ENCODE results near the gene TRIML2.
"Not testable (repeated sequence)": the region's sequence is repeated elsewhere in the genome, so short reads cannot be mapped to it uniquely, and the experiment has no call there.

The TRIML2 gene

DNA sequence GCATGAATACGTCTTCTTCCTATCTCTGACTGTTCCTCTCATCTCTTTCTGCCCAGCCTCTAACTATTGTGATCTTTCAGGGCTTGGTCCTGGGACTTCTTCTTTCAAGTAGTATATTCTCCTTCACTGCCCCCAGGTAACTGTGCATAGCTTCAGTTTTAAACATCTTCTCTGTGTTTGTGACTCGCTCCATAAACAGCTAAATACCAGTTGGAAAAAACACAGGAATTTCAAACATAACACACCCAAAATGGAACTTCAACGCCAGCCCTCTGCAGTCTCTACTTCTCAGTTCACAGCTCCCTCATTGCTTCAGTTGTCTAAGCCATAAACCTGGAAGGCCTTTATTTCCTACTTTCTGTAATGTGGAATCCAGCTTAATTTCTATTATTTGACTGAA lies 16.6 kb downstream of the TRIML2 start:
- DNase-seq: no peak

DNA sequence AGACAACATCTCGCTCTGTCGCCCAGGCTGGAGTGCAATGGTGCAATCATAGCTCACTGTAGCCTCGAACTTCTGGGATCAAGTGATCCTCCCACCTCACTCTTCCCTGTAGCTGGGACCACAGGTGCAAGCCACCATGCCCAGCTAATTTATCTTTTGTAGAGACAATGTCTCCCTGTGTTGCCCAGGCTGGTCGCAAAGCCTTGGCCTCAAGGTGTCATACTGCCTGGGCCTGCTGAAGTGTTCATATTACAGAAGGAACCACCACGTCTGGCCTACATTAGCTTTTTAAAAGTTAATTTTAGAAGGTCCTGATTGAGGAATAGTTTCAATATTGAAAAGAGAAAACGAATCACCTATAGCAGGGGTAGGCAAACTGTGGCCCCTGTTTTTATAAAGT lies 22.5 kb downstream of the TRIML2 start:
- no peak for DNase-seq

DNA sequence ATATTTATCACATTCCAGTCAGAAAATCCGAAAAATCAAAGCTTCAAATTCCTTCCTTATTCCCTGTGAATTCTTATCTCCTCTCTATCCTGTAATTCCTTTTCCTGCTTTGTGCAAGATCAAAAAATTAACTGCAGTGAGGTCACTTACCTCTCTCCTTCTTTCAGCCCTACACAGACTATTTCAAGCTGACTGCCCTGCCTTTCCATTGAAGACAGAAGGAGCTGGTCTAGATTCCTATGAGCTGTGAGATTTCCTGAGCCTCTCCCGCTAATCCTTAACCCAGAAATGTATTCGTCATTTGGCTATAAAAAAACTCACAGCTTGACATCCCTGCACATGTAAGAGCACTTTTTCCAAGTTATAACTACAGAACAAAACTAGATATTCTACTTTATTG lies 26.6 kb downstream of the TRIML2 start:
- no peak for DNase-seq

DNA sequence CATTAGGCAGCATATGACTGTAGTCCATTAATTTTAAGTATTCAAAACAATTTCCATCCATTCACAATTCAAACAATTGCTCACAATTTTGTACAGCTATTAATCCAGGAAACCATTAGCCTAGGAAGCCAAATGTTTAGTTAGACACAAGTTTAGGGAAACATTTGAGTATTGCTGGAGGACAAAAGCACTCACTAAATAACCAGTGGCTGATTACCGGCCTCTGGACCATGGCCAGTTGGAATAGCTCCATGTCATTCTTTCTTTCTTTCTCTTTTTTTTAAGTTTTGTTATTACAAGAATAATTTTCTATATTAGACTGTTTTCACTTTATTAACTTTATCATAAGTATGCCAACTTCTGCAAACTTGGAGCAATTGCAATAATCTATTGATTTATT lies 31.3 kb downstream of the TRIML2 start:
- no peak for DNase-seq

DNA sequence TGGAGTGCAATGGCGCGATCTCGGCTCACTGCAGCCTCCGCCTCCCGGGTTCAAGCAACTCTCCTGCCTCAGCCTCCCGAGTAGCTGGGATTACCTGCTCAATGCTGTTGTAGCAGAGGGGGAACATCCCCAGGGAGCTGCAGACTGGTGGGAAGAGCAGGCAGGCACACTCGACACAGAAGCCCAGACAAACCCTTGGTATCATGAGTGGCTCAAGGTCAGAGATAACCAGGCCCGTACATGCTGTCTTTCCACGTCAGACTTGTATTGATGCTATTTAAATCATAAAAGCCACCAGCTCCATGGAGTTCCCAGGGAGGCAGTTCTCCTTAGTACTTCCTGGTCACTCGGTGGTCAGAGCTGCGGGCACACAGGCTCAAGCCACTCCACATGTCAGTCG lies 33.2 kb downstream of the TRIML2 start:
- DNase-seq: no peak

DNA sequence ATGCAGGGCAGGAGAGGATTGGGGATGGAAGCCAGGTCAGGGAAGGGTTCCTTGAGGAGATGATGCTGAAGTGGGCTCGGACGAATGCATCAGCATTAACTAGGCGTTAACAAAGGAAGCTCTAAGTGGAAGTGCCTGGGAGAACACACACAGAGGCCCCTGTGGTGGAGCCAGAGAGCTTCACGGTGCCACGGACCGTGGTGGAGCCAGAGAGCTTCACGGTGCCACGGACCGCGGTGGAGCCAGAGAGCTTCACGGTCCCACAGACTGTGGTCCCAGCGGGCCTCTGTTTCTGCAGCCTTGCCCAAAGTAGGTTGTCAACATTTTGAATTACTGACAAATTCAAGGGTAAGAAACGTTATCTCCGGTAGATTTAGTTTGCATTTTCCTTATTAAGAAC lies 48.3 kb downstream of the TRIML2 start:
- no peak for DNase-seq

DNA sequence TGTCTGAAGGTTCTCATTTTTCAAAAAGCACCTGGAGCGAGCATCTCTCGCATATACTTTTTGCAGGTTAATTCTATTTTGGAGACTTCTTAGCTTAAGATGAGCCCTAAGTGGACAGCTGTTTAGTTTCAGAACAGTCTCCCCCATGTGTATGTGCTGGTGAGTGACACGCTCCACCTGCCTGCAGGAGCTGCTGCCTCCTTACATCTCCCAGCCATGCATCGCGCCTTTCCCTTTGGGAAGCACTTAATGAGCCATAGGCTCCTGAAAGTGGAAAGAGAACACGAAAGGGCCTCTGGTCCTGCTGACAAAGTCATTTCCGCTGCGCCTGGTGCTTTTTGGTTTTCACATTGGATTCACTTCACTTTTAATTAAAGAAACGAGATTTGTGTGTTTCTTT lies 56.1 kb downstream of the TRIML2 start:
- DNase-seq: no peak

DNA sequence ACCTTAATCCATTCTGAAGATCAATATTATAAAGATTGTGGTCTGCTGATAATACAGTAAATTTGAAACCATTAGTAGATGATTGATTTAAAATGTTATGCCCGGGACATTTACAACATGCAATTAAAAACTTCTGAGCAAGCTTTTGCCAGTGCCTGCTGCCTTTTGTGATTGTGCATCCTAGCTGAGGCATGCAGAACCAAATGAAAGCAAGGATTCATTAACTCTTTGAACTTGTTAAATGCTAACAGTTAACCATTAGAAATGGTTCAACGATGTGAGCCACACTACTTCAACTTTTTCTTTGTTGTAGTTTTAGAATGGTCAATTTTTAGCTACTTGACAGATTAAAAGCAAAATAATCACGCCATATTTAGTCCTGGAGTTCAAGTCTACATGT lies 62.7 kb downstream of the TRIML2 start:
- no peak for DNase-seq

DNA sequence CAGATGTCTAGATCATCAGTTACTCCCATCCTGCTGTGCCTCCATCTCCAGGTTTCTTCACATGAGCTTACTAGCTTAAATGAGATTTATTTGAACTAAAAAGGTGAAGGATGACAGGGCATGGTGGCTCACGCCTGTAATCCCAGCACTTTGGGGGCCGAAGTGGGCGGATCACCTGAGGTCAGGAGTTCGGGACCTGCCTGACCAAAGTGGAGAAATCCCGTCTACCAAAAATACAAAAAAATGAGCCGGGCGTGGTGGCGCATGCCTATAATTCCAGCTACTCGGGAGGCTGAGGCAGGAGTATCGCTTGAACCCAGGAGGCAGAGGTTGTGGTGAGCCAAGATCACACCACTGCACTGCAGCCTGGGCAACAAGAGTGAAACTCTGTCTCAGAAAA lies 63.9 kb downstream of the TRIML2 start:
- not testable (repeated sequence) for DNase-seq

DNA sequence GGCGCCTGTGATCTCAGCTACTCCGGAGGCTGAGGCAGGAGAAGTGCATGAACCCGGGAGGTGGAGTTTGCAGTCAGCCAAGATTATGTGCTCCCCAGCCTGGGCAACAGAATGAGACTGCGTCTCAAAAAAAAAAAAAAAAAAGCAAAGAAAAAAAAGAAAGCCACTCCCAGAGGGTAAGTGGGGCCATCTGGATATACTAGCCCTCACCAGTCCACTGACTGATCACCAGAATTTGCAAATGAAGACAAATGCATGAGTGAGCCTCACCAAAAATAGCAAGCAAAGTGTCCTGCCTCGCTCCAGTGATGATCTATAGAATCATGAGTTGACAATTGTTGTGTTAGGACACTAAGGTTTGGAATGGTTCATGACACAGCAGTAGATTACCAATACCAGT lies 66.2 kb downstream of the TRIML2 start:
- no peak for DNase-seq

DNA sequence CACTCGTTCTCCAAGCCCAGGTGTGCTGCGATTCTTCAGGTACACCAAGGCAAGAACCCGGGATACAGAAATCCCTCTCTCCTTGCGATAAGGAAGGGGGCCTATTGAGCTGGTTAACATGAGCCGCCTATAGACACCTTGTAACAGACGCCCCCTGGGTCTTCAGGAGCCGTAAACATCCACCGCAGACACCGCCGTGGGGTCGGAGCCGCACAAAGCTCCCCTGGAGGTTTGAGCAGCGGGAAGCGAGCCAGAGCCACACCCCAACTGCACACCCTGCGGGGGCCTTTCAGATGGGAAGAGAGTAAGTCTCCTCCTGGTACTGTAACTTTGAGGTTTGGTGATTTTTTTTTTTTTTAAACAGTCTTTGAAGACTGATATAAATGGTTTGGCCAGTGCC lies 67.2 kb downstream of the TRIML2 start:
- no peak for DNase-seq

DNA sequence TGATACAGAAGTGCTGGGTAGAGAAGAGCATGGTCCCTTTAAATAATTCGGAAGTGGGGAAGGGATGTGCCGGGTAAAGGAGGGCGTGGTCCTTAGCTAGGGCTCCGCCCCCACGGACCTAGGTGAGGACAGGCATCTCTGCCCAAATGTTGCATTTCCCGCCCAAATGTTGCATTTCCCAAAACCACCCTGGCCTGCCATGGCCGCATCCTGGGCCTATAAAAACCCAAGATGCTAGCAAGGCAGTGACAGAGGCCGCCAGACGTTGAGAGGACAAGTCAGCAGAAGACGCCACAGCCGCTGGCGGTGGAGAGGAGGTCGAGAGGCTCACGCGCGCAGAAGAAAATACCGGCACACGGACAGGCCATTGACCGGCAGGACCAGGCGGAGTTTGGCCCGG lies 67.7 kb downstream of the TRIML2 start:
- DNase-seq: no peak

Measured in amniotic stem cell (primary cell).